GM23248 (cell line): ENCODE measurements around the gene KL. TPM values are rescaled to one million over a fixed set of nuclear protein-coding genes. Genes with fewer than 3 reads are reported as not detected.
A peak's percentile ranks its signal among the peaks of the same experiment; 100 is the strongest.

Experiments used
- DNase-seq: peaks from one replicate; pipeline ENCODE4 v3.0.0-alpha.2; 2015
- H2AFZ ChIP-seq: fragments of 200-600 bp; sonication (generic); 2 replicates; pipeline ENCODE4 v1.6.1; 2016; ENCODE audit warnings: antibody characterized with exemption
- H3F3A ChIP-seq: fragments of 200-600 bp; sonication (generic); 2 replicates; pipeline ENCODE4 v1.6.1; 2016; ENCODE audit warnings: mild to moderate bottlenecking, antibody characterized with exemption, mixed run types; ENCODE audit not compliant: insufficient read depth
- H3K27ac ChIP-seq: fragments of 200-600 bp; sonication (generic); 2 replicates; pipeline ENCODE4 v1.5.1; 2016; ENCODE audit warnings: mild to moderate bottlenecking
- H3K27me3 ChIP-seq: fragments of 200-600 bp; sonication (generic); replicated peaks from 2 replicates; pipeline ENCODE4 v1.6.1; 2016; ENCODE audit warnings: mild to moderate bottlenecking; ENCODE audit not compliant: insufficient read depth
- H3K36me3 ChIP-seq: fragments of 200-600 bp; sonication (generic); 2 replicates; pipeline ENCODE4 v1.6.1; 2016; ENCODE audit warnings: low read depth, mild to moderate bottlenecking
- H3K4me1 ChIP-seq: fragments of 200-600 bp; sonication (generic); 2 replicates; pipeline ENCODE4 v1.6.1; 2016; ENCODE audit warnings: mild to moderate bottlenecking; ENCODE audit not compliant: insufficient read depth
- H3K4me2 ChIP-seq: fragments of 200-600 bp; sonication (generic); one replicate; pipeline ENCODE4 v1.6.1; 2016; ENCODE audit warnings: mild to moderate bottlenecking; ENCODE audit not compliant: unreplicated experiment
- H3K4me3 ChIP-seq: fragments of 200-600 bp; sonication (generic); 2 replicates; pipeline ENCODE4 v1.5.1; 2016; ENCODE audit warnings: mild to moderate bottlenecking
- H3K79me2 ChIP-seq: fragments of 200-600 bp; sonication (generic); 2 replicates; pipeline ENCODE4 v1.6.1; 2016; ENCODE audit warnings: mild to moderate bottlenecking; ENCODE audit not compliant: insufficient read depth
- H3K9ac ChIP-seq: fragments of 200-600 bp; sonication (generic); 2 replicates; pipeline ENCODE4 v1.6.1; 2016; ENCODE audit warnings: mild to moderate bottlenecking
- H3K9me2 ChIP-seq: fragments of 200-600 bp; sonication (generic); 2 replicates; pipeline ENCODE4 v1.6.1; 2016; ENCODE audit warnings: mixed run types, mild to moderate bottlenecking, moderate library complexity; ENCODE audit not compliant: insufficient read depth
- H3K9me3 ChIP-seq: fragments of 200-600 bp; sonication (generic); one replicate; pipeline ENCODE4 v1.6.1; 2017; ENCODE audit warnings: low read depth
- H4K20me1 ChIP-seq: fragments of 200-600 bp; sonication (generic); 2 replicates; pipeline ENCODE4 v1.6.0; 2016; ENCODE audit not compliant: insufficient read depth
- EZH2 ChIP-seq: fragments of 200-600 bp; sonication (generic); IDR thresholded peaks from 2 replicates; pipeline ENCODE4 v1.6.1; 2018; ENCODE audit warnings: antibody characterized with exemption, mild to moderate bottlenecking; ENCODE audit not compliant: insufficient read depth, poor library complexity, severe bottlenecking
- EZH2phosphoT487 ChIP-seq: fragments of 200-600 bp; sonication (generic); IDR thresholded peaks from 2 replicates; pipeline ENCODE4 v1.6.1; 2018; ENCODE audit warnings: antibody characterized with exemption, moderate library complexity, mild to moderate bottlenecking, low read depth; ENCODE audit not compliant: insufficient read depth
- WGBS, 2 experiments: methylation state at CpG; one replicate each; pipeline ENCODE4 v1.1.6; 2015 to 2017; ENCODE audit warnings: low lambda C conversion rate in 2 of 2, low coverage in 1 of 2; ENCODE audit errors: missing lambda C conversion rate in 2 of 2; 5-methylcytosine and 5-hydroxymethylcytosine counted together
- in situ Hi-C: fragments of 300-500 bp; cut with MboI; formaldehyde crosslinking; loops from 2 replicates; pipeline ENCODE4 v1.15.0; 2020
- polyA plus RNA-seq: library from polyadenylated mRNA; unstranded; fragments of >200 nt; fragmentation: Nextera tagmentation; extraction: Ambion mirVana; gene quantifications from 2 replicates; pipeline ENCODE4 v1.2.1, GENCODE V29; 2016
- total RNA-seq: library from RNA; depleted of rRNA; stranded (reverse); fragments of >200 nt; shearing (Covaris generic); gene quantifications from 2 replicates; pipeline ENCODE4 v1.2.3, GENCODE V29; 2014

KL gene
- total and polyA plus RNA-seq, 2 experiments from 2014 or later = 0.22 TPM; not detected in 1

DNA sequence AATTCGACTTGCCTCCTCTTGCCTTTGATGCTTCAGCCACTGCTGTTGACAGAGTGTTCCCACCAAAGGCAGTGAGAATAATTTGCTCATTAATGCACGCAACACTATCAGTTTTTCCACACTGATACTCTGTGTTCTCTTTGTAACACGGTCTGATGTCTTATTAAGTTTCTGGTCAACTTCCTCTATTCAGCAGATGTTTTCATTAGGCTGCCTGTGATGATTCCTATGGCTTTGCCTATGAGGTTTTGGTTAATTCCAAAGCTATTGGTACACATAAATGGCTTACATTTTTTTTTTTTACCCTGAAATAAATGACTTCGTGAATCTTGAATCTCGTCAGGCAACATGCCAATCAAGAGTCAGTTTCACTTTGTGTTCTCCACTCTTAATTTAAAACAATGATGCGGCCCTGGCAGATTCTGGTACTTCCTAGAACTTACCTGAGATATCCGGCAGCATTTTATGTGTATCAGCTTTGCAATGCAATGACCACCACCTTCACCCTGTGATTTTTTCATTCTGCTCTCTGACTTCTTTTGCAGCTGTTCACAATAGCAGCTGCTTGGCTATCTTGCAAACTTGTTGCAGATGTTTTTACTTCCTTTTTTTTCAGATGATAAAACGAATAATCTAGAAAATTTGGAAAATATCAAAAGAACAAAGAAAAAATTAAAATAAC lies 27.5 kb upstream of the KL start:
- Histone ChIP-seq H3K9me3 (no peaks in the 10 kb centered on the region), H3K4me2 (no peak overlapping the region), H4K20me1 (no peaks in the 10 kb centered on the region), H3K79me2 (no peaks in the 10 kb centered on the region), H3K9me2 (no peaks in the 10 kb centered on the region), H2AFZ (no peak overlapping the region), H3K9ac (no peak overlapping the region), H3K27ac (no peak overlapping the region), H3K4me3 (no peak overlapping the region), H3K36me3 (no peaks in the 10 kb centered on the region), H3K4me1 (peaks cover 9% of the 10 kb centered on the region), H3K27me3 (no peaks in the 10 kb centered on the region), H3F3A (no peaks in the 10 kb centered on the region)
- WGBS, 2 experiments = 8 to 9% methylated on average over 8 of the region's 8 CpGs
- in situ Hi-C loops = no loop called here
- peak; percentile 7 for DNase-seq
- TF ChIP-seq EZH2 = no peak
- no peak for TF ChIP-seq EZH2phosphoT487

- 12 to 20% methylated on average over 3 of the region's 3 CpGs for WGBS, 2 experiments
- H3K4me2 ChIP-seq = no peak overlapping the region
Observed at GRCh38 chr13:32989290-32989667, 26.9 kb upstream of the KL start.

DNA sequence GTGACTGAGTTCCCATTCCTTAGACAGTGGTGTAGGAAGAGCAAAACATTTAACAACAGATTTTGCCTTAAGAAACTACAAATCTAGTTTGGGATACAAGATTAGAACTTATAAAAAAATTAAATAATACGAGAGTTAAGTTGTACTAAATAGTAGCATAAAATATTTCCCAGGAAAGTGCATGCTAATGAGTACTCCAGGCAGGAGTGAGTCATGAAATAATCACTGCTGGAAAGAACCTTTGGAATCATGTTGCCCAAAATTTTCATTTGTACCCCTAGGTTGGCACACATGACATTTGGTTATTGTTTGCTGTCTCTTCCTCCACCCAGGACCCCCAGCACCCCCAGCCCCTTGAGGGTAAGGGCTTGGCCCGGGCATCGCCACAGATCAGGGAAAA lies 26.3 kb upstream of the KL start:
- TF ChIP-seq EZH2phosphoT487 (no peak), EZH2 (no peak)
- Histone ChIP-seq H3K9me2 (no peaks in the 10 kb centered on the region), H3K4me2 (no peak overlapping the region), H4K20me1 (no peaks in the 10 kb centered on the region), H3F3A (no peaks in the 10 kb centered on the region), H3K36me3 (no peaks in the 10 kb centered on the region), H3K27me3 (no peaks in the 10 kb centered on the region), H3K9me3 (no peaks in the 10 kb centered on the region), H3K4me1 (peaks cover 9% of the 10 kb centered on the region), H2AFZ (no peak overlapping the region), H3K27ac (no peak overlapping the region), H3K79me2 (no peaks in the 10 kb centered on the region), H3K4me3 (no peak overlapping the region), H3K9ac (no peak overlapping the region)
- DNase-seq = peak; percentile 39
- WGBS, 2 experiments = 53 to 62% methylated on average over 3 of the region's 3 CpGs
- in situ Hi-C loops = no loop called here

More at GRCh38 chr13:32989290-32989667, 26.9 kb upstream of the KL start:
- no peak overlapping the region for H3K27ac ChIP-seq
- no peak for TF ChIP-seq EZH2
- TF ChIP-seq EZH2phosphoT487 = no peak
- DNase-seq = no peak
- H3K4me3 ChIP-seq = no peak overlapping the region
- no peaks in the 10 kb centered on the region for H3K9me3 ChIP-seq
- no peaks in the 10 kb centered on the region for H3F3A ChIP-seq
- peaks cover 9% of the 10 kb centered on the region for H3K4me1 ChIP-seq
- no peak overlapping the region for H3K9ac ChIP-seq
- H3K36me3 ChIP-seq = no peaks in the 10 kb centered on the region
- no peaks in the 10 kb centered on the region for H3K9me2 ChIP-seq
- no peaks in the 10 kb centered on the region for H4K20me1 ChIP-seq
- H2AFZ ChIP-seq = no peak overlapping the region
- H3K79me2 ChIP-seq = no peaks in the 10 kb centered on the region
- H3K27me3 ChIP-seq = no peaks in the 10 kb centered on the region
- in situ Hi-C loops = no loop called here

GRCh38 chr13:32993145-32993544 lies 23.1 kb upstream of the KL start:
- H3K9ac ChIP-seq = no peak overlapping the region
- no peaks in the 10 kb centered on the region for H3K27me3 ChIP-seq
- no peaks in the 10 kb centered on the region for H3K9me2 ChIP-seq
- H3K79me2 ChIP-seq = no peaks in the 10 kb centered on the region
- H3K9me3 ChIP-seq = no peaks in the 10 kb centered on the region
- in situ Hi-C loops = no loop called here
- TF ChIP-seq EZH2phosphoT487 (no peak), EZH2 (no peak)
- H3K4me1 ChIP-seq = peaks cover 9% of the 10 kb centered on the region
- no peak overlapping the region for H3K4me3 ChIP-seq
- H3K36me3 ChIP-seq = no peaks in the 10 kb centered on the region
- H3K27ac ChIP-seq = no peak overlapping the region
- H2AFZ ChIP-seq = no peak overlapping the region
- no peak overlapping the region for H3K4me2 ChIP-seq
- H4K20me1 ChIP-seq = no peaks in the 10 kb centered on the region
- 76 to 81% methylated on average over 8 of the region's 8 CpGs for WGBS, 2 experiments
- no peaks in the 10 kb centered on the region for H3F3A ChIP-seq
- no peak for DNase-seq

DNA sequence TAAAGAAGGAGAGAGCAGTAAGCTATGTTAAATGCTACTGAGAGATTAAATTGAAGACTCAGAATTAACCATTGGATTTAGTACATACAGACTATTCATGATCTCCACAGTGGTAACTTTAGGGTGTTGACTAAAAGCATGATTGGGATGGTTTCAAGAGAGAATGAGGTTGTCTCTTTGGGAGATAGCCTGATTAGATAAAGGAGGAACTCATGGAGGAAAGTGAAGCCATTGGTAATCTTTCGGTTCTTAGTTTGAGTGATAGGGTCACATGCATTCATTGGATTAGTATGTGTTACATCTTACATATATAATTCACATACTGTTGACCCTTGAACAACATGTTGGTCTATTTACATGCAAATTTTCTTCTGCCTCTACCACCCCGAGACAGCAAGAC lies 18.8 kb upstream of the KL start:
- no peak overlapping the region for H3K4me2 ChIP-seq
- no peaks in the 10 kb centered on the region for H3K9me3 ChIP-seq
- no peaks in the 10 kb centered on the region for H3K27me3 ChIP-seq
- no peaks in the 10 kb centered on the region for H4K20me1 ChIP-seq
- H3K27ac ChIP-seq = no peak overlapping the region
- no peaks in the 10 kb centered on the region for H3K79me2 ChIP-seq
- no peak overlapping the region for H3K9ac ChIP-seq
- no peak overlapping the region for H2AFZ ChIP-seq
- TF ChIP-seq EZH2 (no peak), EZH2phosphoT487 (no peak)
- in situ Hi-C loops = no loop called here
- no peak for DNase-seq
- H3K4me3 ChIP-seq = no peak overlapping the region
- H3K36me3 ChIP-seq = no peaks in the 10 kb centered on the region
- H3K4me1 ChIP-seq = no peaks in the 10 kb centered on the region
- no peaks in the 10 kb centered on the region for H3K9me2 ChIP-seq
- no peaks in the 10 kb centered on the region for H3F3A ChIP-seq
- 69 to 71% methylated on average over 2 of the region's 2 CpGs for WGBS, 2 experiments
